CD14-positive monocyte (primary cell): ENCODE results near the gene SLX9. TPM values are rescaled to one million over a fixed set of nuclear protein-coding genes. Genes with fewer than 3 reads are reported as not detected.
"Not testable (repeated sequence)": the region's sequence is repeated elsewhere in the genome, so short reads cannot be mapped to it uniquely, and the experiment has no call there.

ENCODE experiments used
- DNase-seq, 3 donors: peaks; one replicate each; pipeline ENCODE4 v3.0.0-alpha.2; 2011 to 2022
- H2AFZ ChIP-seq: 2 replicates; pipeline ENCODE4 v1.6.0; 2012; ENCODE audit warnings: mild to moderate bottlenecking, low read depth, low read length, inconsistent platforms; ENCODE audit not compliant: insufficient read depth, poor library complexity, severe bottlenecking
- H3K27ac ChIP-seq, 2 donors: 1 replicate in 1 of 2; 2 replicates in 1 of 2; pipeline ENCODE4 v1.5.1; 2012 to 2013; ENCODE audit warnings: low read length in 2 of 2, control low read depth in 1 of 2, inconsistent platforms in 1 of 2, low read depth in 1 of 2, mild to moderate bottlenecking in 1 of 2
- H3K27me3 ChIP-seq, 2 donors: one replicate each; pipeline versions ENCODE4 v1.6.0 to v1.6.1; 2011 to 2013; ENCODE audit warnings: low read length in 2 of 2; ENCODE audit not compliant: control insufficient read depth in 2 of 2, insufficient read depth in 2 of 2
- H3K36me3 ChIP-seq, 2 donors: replicated peaks in 1 of 2; 1 replicate in 1 of 2; 2 replicates in 1 of 2; pipeline versions ENCODE4 v1.5.1 to v1.6.1; 2012 to 2013; ENCODE audit warnings: low read length in 2 of 2, control low read depth in 1 of 2, inconsistent platforms in 1 of 2, mild to moderate bottlenecking in 1 of 2; ENCODE audit not compliant: insufficient read depth in 2 of 2, control insufficient read depth in 1 of 2
- H3K4me1 ChIP-seq, 2 donors: 1 replicate in 1 of 2; 2 replicates in 1 of 2; pipeline versions ENCODE4 v1.5.1 to v1.6.1; 2012 to 2013; ENCODE audit warnings: low read length in 2 of 2, control low read depth in 1 of 2, inconsistent platforms in 1 of 2, mild to moderate bottlenecking in 1 of 2, moderate library complexity in 1 of 2; ENCODE audit not compliant: insufficient read depth in 2 of 2, control insufficient read depth in 1 of 2
- H3K4me2 ChIP-seq: replicated peaks from 2 replicates; pipeline ENCODE3; 2012; ENCODE audit warnings: low read length, moderate library complexity, mild to moderate bottlenecking; ENCODE audit not compliant: poor library complexity, severe bottlenecking; ENCODE audit errors: extremely low read depth
- H3K4me3 ChIP-seq, 3 experiments: fragments of 200-600 bp in 1 of 3; sonication (generic) in 1 of 3; replicated peaks in 1 of 3; 1 replicate in 2 of 3; 2 replicates in 1 of 3; pipeline ENCODE4 v1.5.1; 2011 to 2013; ENCODE audit warnings: low read length in 3 of 3, mild to moderate bottlenecking in 3 of 3, control low read depth in 2 of 3, low read depth in 2 of 3, inconsistent platforms in 1 of 3, moderate library complexity in 1 of 3
- H3K79me2 ChIP-seq: 2 replicates; pipeline ENCODE4 v1.6.0; 2012; ENCODE audit warnings: mild to moderate bottlenecking, control low read depth, inconsistent platforms, low read length, moderate library complexity; ENCODE audit not compliant: insufficient read depth
- H3K9ac ChIP-seq: 2 replicates; pipeline ENCODE4 v1.6.0; 2017; ENCODE audit warnings: low read length, mild to moderate bottlenecking; ENCODE audit not compliant: insufficient read depth, poor library complexity, severe bottlenecking
- H3K9me3 ChIP-seq, 2 donors: replicated peaks in 1 of 2; 1 replicate in 1 of 2; 2 replicates in 1 of 2; pipeline versions ENCODE4 v1.5.1 to v1.6.1; 2012 to 2013; ENCODE audit warnings: low read length in 2 of 2, control low read depth in 1 of 2; ENCODE audit not compliant: control insufficient read depth in 1 of 2, insufficient read depth in 1 of 2
- H4K20me1 ChIP-seq: 2 replicates; pipeline ENCODE4 v1.6.0; 2012; ENCODE audit warnings: mild to moderate bottlenecking, low read length, control low read depth, moderate library complexity; ENCODE audit not compliant: insufficient read depth
- H3K27ac Mint-ChIP-seq, 7 donors: one replicate each; pipeline ENCODE4 v1.8.0; 2020; ENCODE audit warnings: mild to moderate bottlenecking in 7 of 7, mixed read lengths in 7 of 7, moderate library complexity in 6 of 7, inconsistent platforms in 2 of 7
- H3K27me3 Mint-ChIP-seq, 3 donors: one replicate each; pipeline ENCODE4 v1.8.0; 2021 to 2022; ENCODE audit warnings: low read depth in 3 of 3, mild to moderate bottlenecking in 3 of 3, mixed read lengths in 3 of 3, moderate library complexity in 3 of 3, inconsistent platforms in 1 of 3
- H3K36me3 Mint-ChIP-seq, 2 donors: one replicate each; pipeline ENCODE4 v1.8.0; 2020; ENCODE audit warnings: mixed read lengths in 2 of 2, inconsistent platforms in 1 of 2, mild to moderate bottlenecking in 1 of 2
- H3K4me1 Mint-ChIP-seq: one replicate; pipeline ENCODE4 v1.8.0; 2020; ENCODE audit warnings: mild to moderate bottlenecking, mixed read lengths
- H3K4me3 Mint-ChIP-seq, 2 donors: one replicate each; pipeline ENCODE4 v1.8.0; 2020; ENCODE audit warnings: mild to moderate bottlenecking in 2 of 2, mixed read lengths in 2 of 2, moderate library complexity in 1 of 2
- H3K9me3 Mint-ChIP-seq, 7 donors: one replicate each; pipeline ENCODE4 v1.8.0; 2020 to 2022; ENCODE audit warnings: mixed read lengths in 7 of 7, mild to moderate bottlenecking in 6 of 7, moderate library complexity in 6 of 7, inconsistent platforms in 2 of 7
- CTCF ChIP-seq: fragments of 200-600 bp; IDR thresholded peaks from one replicate; pipeline ENCODE4 v1.8.0; 2022; ENCODE audit warnings: antibody characterized with exemption, mild to moderate bottlenecking
- WGBS: methylation state at CpG from one replicate; pipeline ENCODE4 v1.1.5; 2013; ENCODE audit warnings: missing lambda C conversion rate; ENCODE audit not compliant: insufficient coverage; 5-methylcytosine and 5-hydroxymethylcytosine counted together
- intact Hi-C, 2 donors: fragments of 100-400 bp; cut with micrococcal nuclease; formaldehyde crosslinking; loops; one replicate each; pipeline versions ENCODE4 v1.15.0 to v1.15.1; 2023
- polyA plus RNA-seq, 3 donors: library from polyadenylated mRNA; depleted of rRNA in 1 of 3; unstranded in 2 of 3; stranded (reverse) in 1 of 3; fragments of 300-500 nt in 2 of 3; fragments of >200 nt in 1 of 3; fragmentation: Illumina TruSeq in 2 of 3; gene quantifications; 1 replicate in 2 of 3; 2 replicates in 1 of 3; pipeline ENCODE4 v1.2.3, GENCODE V29; 2012 to 2021

The SLX9 gene
- polyA plus RNA-seq, 3 donors, result 7.5 to 9.0 (median 9.0) TPM

DNA sequence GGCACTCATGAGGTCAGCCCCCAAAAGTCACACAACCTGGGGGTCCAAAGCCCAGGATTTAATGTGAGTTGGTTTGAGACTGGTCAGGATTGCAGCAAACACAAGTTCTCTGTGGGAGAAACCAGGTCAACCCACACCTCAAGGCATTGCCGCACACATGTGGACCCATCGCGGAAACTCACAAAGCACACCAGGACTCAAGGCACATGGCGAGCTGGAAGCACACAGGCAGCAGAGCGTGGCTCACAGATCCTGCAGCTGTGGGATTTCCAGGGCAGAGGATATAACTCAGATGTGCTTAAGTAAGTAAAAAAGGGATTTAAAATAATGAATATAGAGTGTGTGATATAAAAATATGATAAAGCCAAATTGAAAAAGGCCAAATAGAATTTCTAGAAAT lies 82.9 kb downstream of the SLX9 start:
- H3K27ac Mint-ChIP-seq, result no peak overlapping the region
- no peak overlapping the region for H3K27ac ChIP-seq

GRCh38 chr21:45024516-45024915 lies 84.7 kb downstream of the SLX9 start:
- H3K36me3 Mint-ChIP-seq, H3K9ac ChIP-seq, H3K4me1 Mint-ChIP-seq, H4K20me1 ChIP-seq, H3K9me3 ChIP-seq, H3K79me2 ChIP-seq, H2AFZ ChIP-seq, H3K27ac ChIP-seq, DNase-seq, H3K4me3 Mint-ChIP-seq, H3K4me2 ChIP-seq, H3K27ac Mint-ChIP-seq, H3K36me3 ChIP-seq, intact Hi-C loops, H3K4me3 ChIP-seq, H3K4me1 ChIP-seq: not testable (repeated sequence)
- H3K27me3 ChIP-seq, result peaks cover under 1 to 13% of the 10 kb centered on the region in 2 donors
- Mint-ChIP-seq H3K9me3 (peaks cover 3 to 13% (median 9%) of the 10 kb centered on the region in 7 donors), H3K27me3 (peaks cover 16 to 25% (median 21%) of the 10 kb centered on the region in 3 donors)
- no CpG with 5 or more reads among the region's 4 CpGs for WGBS

More for the DNA sequence above, 82.9 kb downstream of the SLX9 start:
- H3K36me3 Mint-ChIP-seq, result peaks cover 0 to 2% of the 10 kb centered on the region in 2 donors
- H3K27me3 Mint-ChIP-seq, result peaks cover 24 to 37% (median 30%) of the 10 kb centered on the region in 3 donors
- DNase-seq, result no peak
- H3K4me3 ChIP-seq, result no peak overlapping the region
- H3K9me3 Mint-ChIP-seq, result peaks cover 3 to 18% (median 12%) of the 10 kb centered on the region in 7 donors
- H2AFZ ChIP-seq, result no peak overlapping the region
- no peak overlapping the region for H3K4me2 ChIP-seq
- WGBS, result 95% methylated on average over 5 of the region's 5 CpGs
- H3K79me2 ChIP-seq, result no peaks in the 10 kb centered on the region
- H3K27me3 ChIP-seq, result peaks cover 10 to 22% of the 10 kb centered on the region in 2 donors
- peaks cover 3% of the 10 kb centered on the region for H3K4me1 Mint-ChIP-seq
- TF ChIP-seq CTCF, result no peak
- H4K20me1 ChIP-seq, result no peaks in the 10 kb centered on the region
- H3K9ac ChIP-seq, result no peak overlapping the region
- H3K9me3 ChIP-seq, result peaks cover 0 to 1% of the 10 kb centered on the region in 2 donors
- H3K4me1 ChIP-seq, result peaks cover 0 to 6% of the 10 kb centered on the region in 2 donors
- H3K4me3 Mint-ChIP-seq, result no peak overlapping the region
- H3K36me3 ChIP-seq, result no peaks in the 10 kb centered on the region
- intact Hi-C loops, result no loop called here
